GM20000 (cell line): Measurements from ENCODE around the gene RAB14.
"Not testable (repeated sequence)": the region's sequence is repeated elsewhere in the genome, so short reads cannot be mapped to it uniquely, and the experiment has no call there.

ENCODE experiments used
- DNase-seq: peaks from one replicate; pipeline ENCODE4 v3.0.0; 2012; ENCODE audit warnings: low spot score
- CTCF ChIP-seq: IDR thresholded peaks from 2 replicates; pipeline ENCODE4 v1.5.1; 2012; ENCODE audit warnings: mild to moderate bottlenecking, control low read depth; ENCODE audit errors: extremely low read depth, missing control alignments

RAB14 gene

GRCh38 chr9:121182989-121183388 is 18.7 kb downstream of the RAB14 start:
- no peak for TF ChIP-seq CTCF
- no peak for DNase-seq

GRCh38 chr9:121182101-121182836 is 19.4 kb downstream of the RAB14 start:
- TF ChIP-seq CTCF = no peak
- DNase-seq = no peak

- no peak for DNase-seq
- no peak for TF ChIP-seq CTCF
These were observed 21.6 kb downstream of the RAB14 start for GRCh38 chr9:121179930-121180681.

DNA sequence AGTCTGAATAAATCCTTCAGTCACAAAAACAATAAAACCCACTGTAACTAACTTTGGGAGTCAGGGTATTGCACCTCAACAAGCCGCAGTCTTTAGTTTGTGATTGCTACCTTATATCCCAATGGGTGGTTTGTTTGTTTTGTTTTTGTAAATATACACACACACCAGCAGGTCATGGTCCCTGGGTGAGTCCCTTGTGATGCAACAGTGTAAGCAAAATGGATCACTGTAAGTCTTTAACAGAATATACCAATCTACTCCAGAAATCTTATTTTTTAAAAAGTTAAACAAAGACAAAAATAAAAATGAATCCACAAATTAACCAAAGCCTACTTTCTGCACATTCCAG is 22.3 kb downstream of the RAB14 start:
- not testable (repeated sequence) for DNase-seq

DNA sequence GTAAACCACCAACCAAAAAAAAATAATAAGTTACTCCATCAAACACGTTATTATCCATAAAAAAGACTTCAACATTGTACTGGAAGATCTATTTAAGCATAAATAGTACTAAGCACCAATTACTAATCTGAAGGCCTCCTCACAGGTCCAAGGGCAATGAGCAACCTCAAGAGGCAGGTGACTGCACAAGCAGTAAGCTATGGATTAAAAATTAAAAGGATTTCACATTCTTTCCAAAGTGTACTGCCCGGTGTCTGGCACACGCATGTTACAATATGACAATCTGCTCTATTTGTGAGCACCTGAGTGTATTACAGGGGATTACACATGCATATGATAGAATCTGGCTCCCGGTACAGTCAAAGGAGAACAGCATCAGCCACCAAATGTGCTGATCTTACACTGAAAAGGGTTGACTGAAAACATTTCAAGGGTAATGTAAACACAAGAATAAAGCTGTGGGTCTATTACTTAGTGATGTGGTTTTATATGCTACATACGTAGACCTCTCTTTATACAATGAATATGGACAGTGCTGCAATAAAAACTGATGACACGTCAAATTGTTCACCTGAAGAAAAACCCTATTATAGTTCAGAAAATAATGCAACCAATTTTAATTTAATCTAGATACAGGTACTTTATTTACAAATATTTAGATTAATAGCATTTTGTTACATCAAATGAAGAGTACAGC is 22.8 kb downstream of the RAB14 start:
- no peak for DNase-seq
- no peak for TF ChIP-seq CTCF

GRCh38 chr9:121173501-121173900 is 28.2 kb downstream of the RAB14 start:
- no peak for DNase-seq
- TF ChIP-seq CTCF = no peak

GRCh38 chr9:121172726-121173487 is 28.8 kb downstream of the RAB14 start:
- no peak for TF ChIP-seq CTCF
- DNase-seq = no peak
